Heart right ventricle (tissue), 16 donors: ENCODE data around the gene TJP1. TPM values are rescaled to one million over a fixed set of nuclear protein-coding genes. Genes with fewer than 3 reads are reported as not detected.
"Not testable (repeated sequence)": the region's sequence is repeated elsewhere in the genome, so short reads cannot be mapped to it uniquely, and the experiment has no call there.

Experiments used
- ATAC-seq, 8 donors: fragments of 200-7000 bp; cut with Tn5 transposase; one replicate each; pipeline ENCODE4 v1.9.1; 2020; ENCODE audit warnings: mild to moderate bottlenecking in 8 of 8, moderate library complexity in 8 of 8, moderate number of reproducible peaks in 1 of 8
- DNase-seq, 2 donors: peaks; one replicate each; pipeline ENCODE4 v3.0.0-alpha.2; 2020
- H3K27ac ChIP-seq, 10 donors: fragments of 200-600 bp; sonication (generic) in 2 of 10; one replicate each; pipeline versions ENCODE4 v1.5.0 to v1.8.0; 2020 to 2022; ENCODE audit warnings: mild to moderate bottlenecking in 3 of 10
- H3K27me3 ChIP-seq, 7 donors: fragments of 200-600 bp; one replicate each; pipeline ENCODE4 v1.8.0; 2021 to 2022; ENCODE audit warnings: mild to moderate bottlenecking in 2 of 7
- H3K36me3 ChIP-seq, 9 donors: fragments of 200-600 bp; sonication (generic) in 1 of 9; one replicate each; pipeline versions ENCODE4 v1.5.0 to v1.8.0; 2020 to 2022; ENCODE audit warnings: mild to moderate bottlenecking in 2 of 9
- H3K4me1 ChIP-seq, 9 donors: fragments of 200-600 bp; sonication (generic) in 1 of 9; one replicate each; pipeline versions ENCODE4 v1.5.0 to v1.8.0; 2020 to 2022; ENCODE audit warnings: mild to moderate bottlenecking in 4 of 9
- H3K4me3 ChIP-seq, 10 donors: fragments of 200-600 bp; sonication (generic) in 2 of 10; one replicate each; pipeline versions ENCODE4 v1.5.0 to v1.8.0; 2020 to 2022; ENCODE audit warnings: mild to moderate bottlenecking in 7 of 10, moderate library complexity in 2 of 10
- H3K9me3 ChIP-seq, 11 donors: fragments of 200-600 bp in 10 of 11; sonication (generic) in 2 of 11; one replicate each; pipeline versions ENCODE4 v1.5.0 to v1.8.0; 2013 to 2022; ENCODE audit warnings: mild to moderate bottlenecking in 2 of 11, control low read depth in 1 of 11, moderate library complexity in 1 of 11
- WGBS, 2 donors: extraction: QIAGEN DNeasy Blood & Tissue Kit; methylation state at CpG; one replicate each; pipeline ENCODE4 v1.1.7; 2013; ENCODE audit warnings: inconsistent platforms in 1 of 2; 5-methylcytosine and 5-hydroxymethylcytosine counted together
- intact Hi-C, 10 donors: fragments of 100-400 bp; cut with DNase I; formaldehyde crosslinking; loops; one replicate each; pipeline versions ENCODE4 v1.11.1 to v1.14.2; 2022
- polyA plus RNA-seq, 2 donors: library from polyadenylated mRNA; stranded (reverse); fragments of 200-250 nt; gene quantifications; one replicate each; pipeline ENCODE4 v1.2.3, GENCODE V29; 2013
- total RNA-seq, 10 donors: library from RNA; stranded (reverse); fragmentation: NEBNext Ultra II Directional in 3 of 10; extraction: Animal tissue kit (Norgen Biotek cat#: 25700) in 3 of 10; gene quantifications; one replicate each; pipeline versions ENCODE4 v1.2.1 to v1.2.4, GENCODE V29; 2021 to 2023
- TF ChIP-seq, protein P1 (sequence below), 9 donors: fragments of 200-600 bp; sonication (generic) in 2 of 9; IDR thresholded peaks; one replicate each; pipeline versions ENCODE4 v1.5.0 to v1.8.0; 2021 to 2022; ENCODE audit warnings: antibody characterized with exemption in 9 of 9, mild to moderate bottlenecking in 5 of 9, moderate library complexity in 1 of 9
- donor health status: Arrhythmogenic right ventricular cardiomyopathy.
- donor health status: ischemic (EF 13 %, LVEDD 7.1; RV severe dilation, severe dysfunction).
- donor health status: healthy with polysubstance abuse.
- donor health status: DM: no; HTN: yes; CAD: no.
- donor health status: DM: no; HTN: no; CAD: no.
- donor health status: ischemic (EF 25% LVEDD 6.9; RV normal size, moderate dysfunction).
- donor health status: ischemic (EF 25% LVEDD 5.7; RV mildly dilated, moderate dysfunction).
- donor health status: healthy.
- donor health status: DM: yes; HTN: yes; CAD: no.
- donor health status: Ischemic cardiomyopathy.
- donor health status: ischemic (EF 35%, LVEDD 5.7; RV mildly dilated, moderate dysfunction).
- donor health status: nonischemic (EF 11% LVEDD 7.7; RV severe dilation, severe dysfunction).
- donor health status: DM: yes; HTN: yes; CAD: no.
- donor health status: PGD.
- donor health status: ischemic (EF 29% LVEDD 5.4; RV normal size, mild dysfunction).
- donor health status: nonischemic (EF 23%, LVEDD 6.1; RV moderate dilation, normal function).

The TJP1 gene
- total and polyA plus RNA-seq, 12 donors = 22.8 to 166 (median 118) TPM

DNA sequence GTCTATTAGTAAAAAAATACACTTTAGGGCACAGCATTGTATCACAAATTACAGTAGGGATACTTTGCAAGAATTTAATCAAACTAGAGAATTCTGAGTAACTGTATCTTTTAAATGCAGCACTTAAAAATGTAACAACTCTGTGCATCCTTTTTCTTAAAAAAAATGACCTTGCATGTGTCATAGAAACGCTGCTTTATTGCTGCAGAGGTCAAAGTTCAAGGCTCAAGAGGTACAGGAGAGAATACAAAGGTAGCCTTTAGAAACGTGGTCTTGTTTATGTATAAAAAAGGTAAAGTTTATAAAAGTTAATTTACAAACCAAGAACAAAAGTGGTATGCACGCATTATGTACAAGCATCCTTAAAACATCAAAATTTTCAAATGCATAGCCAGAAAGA, 122.0 kb downstream of the TJP1 start:
- no peak for ATAC-seq
- DNase-seq = no peak
- Histone ChIP-seq H3K4me1 (peaks cover 0 to 4% (median 0%) of the 10 kb centered on the region in 9 donors), H3K4me3 (no peak overlapping the region), H3K9me3 (no peaks in the 10 kb centered on the region), H3K27me3 (no peaks in the 10 kb centered on the region), H3K36me3 (peaks cover 0 to 83% (median 48%) of the 10 kb centered on the region in 9 donors), H3K27ac (no peak overlapping the region)
- 70 to 82% methylated on average over 3 of the region's 3 CpGs for WGBS, 2 donors
- TF ChIP-seq, protein P1, sequence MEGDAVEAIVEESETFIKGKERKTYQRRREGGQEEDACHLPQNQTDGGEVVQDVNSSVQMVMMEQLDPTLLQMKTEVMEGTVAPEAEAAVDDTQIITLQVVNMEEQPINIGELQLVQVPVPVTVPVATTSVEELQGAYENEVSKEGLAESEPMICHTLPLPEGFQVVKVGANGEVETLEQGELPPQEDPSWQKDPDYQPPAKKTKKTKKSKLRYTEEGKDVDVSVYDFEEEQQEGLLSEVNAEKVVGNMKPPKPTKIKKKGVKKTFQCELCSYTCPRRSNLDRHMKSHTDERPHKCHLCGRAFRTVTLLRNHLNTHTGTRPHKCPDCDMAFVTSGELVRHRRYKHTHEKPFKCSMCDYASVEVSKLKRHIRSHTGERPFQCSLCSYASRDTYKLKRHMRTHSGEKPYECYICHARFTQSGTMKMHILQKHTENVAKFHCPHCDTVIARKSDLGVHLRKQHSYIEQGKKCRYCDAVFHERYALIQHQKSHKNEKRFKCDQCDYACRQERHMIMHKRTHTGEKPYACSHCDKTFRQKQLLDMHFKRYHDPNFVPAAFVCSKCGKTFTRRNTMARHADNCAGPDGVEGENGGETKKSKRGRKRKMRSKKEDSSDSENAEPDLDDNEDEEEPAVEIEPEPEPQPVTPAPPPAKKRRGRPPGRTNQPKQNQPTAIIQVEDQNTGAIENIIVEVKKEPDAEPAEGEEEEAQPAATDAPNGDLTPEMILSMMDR (IDR thresholded peaks at IDR 0.05) = no peak
- intact Hi-C loops = no loop called here

DNA sequence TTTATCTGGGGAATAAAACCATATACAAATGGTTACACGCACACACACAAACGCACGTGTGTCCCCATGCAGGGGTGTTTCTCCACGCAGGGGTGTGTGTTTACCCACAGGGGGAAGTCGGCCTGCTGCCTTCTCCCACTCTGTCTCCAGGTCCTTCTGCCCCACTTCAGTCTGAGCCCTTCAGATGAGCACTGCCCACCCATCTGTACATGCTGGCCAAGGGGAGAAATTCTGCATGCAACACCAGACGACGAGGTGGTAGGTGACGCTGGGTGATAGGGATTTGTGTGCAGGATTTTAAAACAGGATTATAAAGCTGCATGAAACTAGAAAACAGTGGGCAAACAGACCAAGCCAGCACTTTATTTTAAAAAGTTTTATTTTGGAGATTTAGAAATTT, 122.5 kb downstream of the TJP1 start:
- no peak overlapping the region for H3K27ac ChIP-seq
- H3K4me3 ChIP-seq = no peak overlapping the region
- peaks cover 0 to 4% (median 1%) of the 10 kb centered on the region in 11 donors for H3K9me3 ChIP-seq
- WGBS, 2 donors = 90 to 92% methylated on average over 8 of the region's 8 CpGs
- peaks cover 0 to 78% (median 43%) of the 10 kb centered on the region in 9 donors for H3K36me3 ChIP-seq
- intact Hi-C loops = loop anchor here in 1 of 10 donors (10.0 kb wide), 1 partner anchor 225 kb away; no protein-coding TSS in a partner anchor
- no peaks in the 10 kb centered on the region for H3K4me1 ChIP-seq
- no peak for DNase-seq
- no peaks in the 10 kb centered on the region for H3K27me3 ChIP-seq
- no peak for ATAC-seq
- TF ChIP-seq, protein P1 (IDR thresholded peaks at IDR 0.05) = no peak

DNA sequence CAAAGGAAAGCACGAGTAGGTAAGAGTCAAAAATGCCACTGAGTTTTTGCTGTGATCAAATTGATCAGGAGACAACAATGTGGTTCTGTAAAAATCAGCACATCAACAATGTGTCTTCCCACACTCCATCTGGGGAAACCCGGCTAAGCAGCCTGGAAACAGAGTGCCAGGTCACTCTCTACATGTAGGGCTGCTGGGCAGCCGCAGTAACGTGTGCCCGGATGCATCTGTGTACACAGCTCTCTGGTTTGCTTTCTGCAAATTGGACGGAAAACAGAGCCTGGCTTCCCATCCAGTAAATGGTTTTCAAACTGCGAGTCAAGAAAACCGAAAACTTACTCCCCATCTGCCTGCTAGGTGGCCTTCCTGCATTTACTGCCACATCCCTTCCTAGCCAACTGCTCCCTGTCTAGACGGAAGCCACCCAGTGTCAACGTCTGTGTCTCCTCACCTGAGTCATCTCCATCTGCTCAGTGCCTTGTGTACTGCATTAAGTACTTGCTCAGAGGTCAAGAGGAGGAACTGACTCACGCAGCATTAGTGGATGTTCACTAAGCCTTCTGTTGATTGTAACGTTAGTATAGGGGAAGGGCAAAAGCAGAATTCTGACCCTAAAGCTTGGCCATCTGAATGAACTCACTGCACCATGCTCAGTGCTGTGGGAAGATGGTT, 124.1 kb downstream of the TJP1 start:
- Histone ChIP-seq H3K4me1 (no peaks in the 10 kb centered on the region), H3K27me3 (no peaks in the 10 kb centered on the region), H3K9me3 (peaks cover 0 to 17% (median 8%) of the 10 kb centered on the region in 11 donors), H3K27ac (no peak overlapping the region), H3K4me3 (no peak overlapping the region), H3K36me3 (peaks cover 0 to 61% (median 33%) of the 10 kb centered on the region in 9 donors)
- TF ChIP-seq, protein P1 (IDR thresholded peaks at IDR 0.05) = no peak
- 83 to 87% methylated on average over 12 of the region's 12 CpGs for WGBS, 2 donors
- peak in 3 of 8 donors; percentile 14 to 47 (median 46) for ATAC-seq
- no peak for DNase-seq
- intact Hi-C loops = loop anchor here in 1 of 10 donors (10.0 kb wide), 1 partner anchor 227 kb away; no protein-coding TSS in a partner anchor

DNA sequence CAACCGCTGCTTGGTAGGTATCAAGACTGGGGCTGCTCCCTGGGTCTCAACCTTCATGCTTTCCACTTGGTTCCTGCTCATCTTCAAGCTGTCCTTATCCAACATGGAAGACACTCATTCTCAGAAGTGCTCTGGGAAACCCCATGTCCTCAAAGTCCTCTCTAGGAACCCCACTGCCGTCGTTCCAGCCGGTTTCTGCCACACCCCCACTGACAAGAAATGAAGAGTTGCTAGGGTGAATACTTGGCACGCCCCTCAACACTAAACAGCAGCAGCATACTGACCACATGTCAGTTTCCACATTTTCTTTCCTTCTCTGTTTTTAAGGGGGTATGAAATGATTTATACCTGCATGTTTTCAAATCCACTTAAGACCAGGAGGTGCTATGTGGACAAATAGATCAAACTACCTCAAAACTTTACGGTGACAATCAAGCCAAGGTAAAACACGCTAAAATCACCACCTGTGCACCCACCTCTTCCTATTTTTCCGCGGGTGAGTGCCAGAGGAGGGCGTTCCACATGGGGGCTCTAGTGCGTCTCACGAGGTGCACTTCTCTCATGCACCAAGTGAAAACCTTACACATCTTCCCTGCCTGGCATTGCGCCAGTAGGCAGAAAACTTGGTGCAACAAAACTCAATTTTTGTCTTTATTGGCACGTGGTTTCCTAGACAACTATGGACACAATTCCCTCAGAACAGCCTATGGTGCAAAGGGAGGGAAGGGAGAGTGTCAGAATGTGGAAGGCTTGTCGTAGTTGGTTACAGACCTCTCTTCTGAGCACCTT, 125.1 kb downstream of the TJP1 start:
- intact Hi-C loops = loop anchor here in 1 of 10 donors (10.0 kb wide), 1 partner anchor 228 kb away; no protein-coding TSS in a partner anchor
- 88 to 89% methylated on average over 15 of the region's 15 CpGs for WGBS, 2 donors
- DNase-seq (no peak), ATAC-seq (no peak)
- Histone ChIP-seq H3K9me3 (peaks cover 0 to 17% (median 8%) of the 10 kb centered on the region in 11 donors), H3K36me3 (peaks cover 0 to 51% (median 23%) of the 10 kb centered on the region in 9 donors), H3K4me3 (no peak overlapping the region), H3K27ac (no peak overlapping the region), H3K27me3 (no peaks in the 10 kb centered on the region), H3K4me1 (peaks cover 0 to 5% (median 0%) of the 10 kb centered on the region in 9 donors)
- TF ChIP-seq, protein P1 (IDR thresholded peaks at IDR 0.05) = no peak

DNA sequence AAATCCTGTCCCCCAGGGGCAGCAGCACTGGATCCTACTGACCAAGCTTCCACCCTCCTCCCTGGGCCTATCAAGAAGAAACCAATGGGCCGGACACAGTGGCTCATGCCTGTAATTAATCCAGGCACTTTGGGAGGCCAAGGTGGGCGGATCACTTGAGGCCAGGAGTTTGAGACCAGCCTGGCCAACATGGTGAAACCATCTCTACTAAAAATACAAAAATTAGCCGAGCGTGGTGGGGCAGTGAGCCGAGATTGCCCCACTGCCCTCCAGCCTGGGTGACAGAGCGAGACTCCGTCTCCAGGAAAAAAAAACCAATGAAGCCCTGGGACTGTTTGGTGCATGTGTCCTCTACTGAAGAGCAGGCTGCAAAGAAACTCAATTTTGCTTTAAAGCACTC, 125.8 kb downstream of the TJP1 start:
- H3K27me3 ChIP-seq, H3K27ac ChIP-seq, DNase-seq, H3K4me1 ChIP-seq, H3K4me3 ChIP-seq: not testable (repeated sequence)
- peaks cover 0 to 45% (median 21%) of the 10 kb centered on the region in 9 donors for H3K36me3 ChIP-seq
- WGBS, 2 donors = 97% methylated on average over 7 of the region's 7 CpGs
- peak in 1 of 8 donors; percentile 32 for ATAC-seq
- H3K9me3 ChIP-seq = peaks cover 0 to 17% (median 8%) of the 10 kb centered on the region in 11 donors
- intact Hi-C loops = loop anchor here in 1 of 10 donors (10.0 kb wide), 1 partner anchor 228 kb away; no protein-coding TSS in a partner anchor
